Measurements from ENCODE around the gene CHMP3. TPM values are rescaled to one million over a fixed set of nuclear protein-coding genes. Genes with fewer than 3 reads are reported as not detected.
"Not testable (repeated sequence)": the region's sequence is repeated elsewhere in the genome, so short reads cannot be mapped to it uniquely, and the experiment has no call there.

The CHMP3 gene
- total and polyA plus RNA-seq, 12 donors, result 26.1 to 203 (median 96.3) TPM

- no peak overlapping the region for H3K4me3 ChIP-seq
- DNase-seq, result no peak
- no peaks in the 10 kb centered on the region for H3K9me3 ChIP-seq (replicated peaks in 1 of 3)
- no peak for TF ChIP-seq CTCF (IDR thresholded peaks at IDR 0.05)
- no peak for TF ChIP-seq POLR2A (IDR thresholded peaks at IDR 0.05)
- no peaks in the 10 kb centered on the region for H3K4me1 ChIP-seq (replicated peaks in 1 of 2)
- no peaks in the 10 kb centered on the region for H3K27me3 ChIP-seq
- no peak overlapping the region for H3K27ac ChIP-seq
- intact Hi-C loops (cut with DNase I), result no loop called here
- H3K36me3 ChIP-seq (replicated peaks in 1 of 2), result no peaks in the 10 kb centered on the region
- WGBS, 4 donors, result 88 to 99% (median 94%) methylated on average over 7 of the region's 7 CpGs
These were observed 10.4 kb downstream of the CHMP3 start for GRCh38 chr2:86552889-86553288.

- H3K36me3 ChIP-seq (replicated peaks in 1 of 2); H3K4me3 ChIP-seq; H3K27me3 ChIP-seq; DNase-seq; H3K4me1 ChIP-seq (replicated peaks in 1 of 2); H3K27ac ChIP-seq; intact Hi-C loops (cut with DNase I); H3K9me3 ChIP-seq (replicated peaks in 1 of 3): not testable (repeated sequence)
- 97 to 99% (median 98%) methylated on average over 17 to 26 of the region's 26 CpGs for WGBS, 4 donors
These were observed 13.1 kb downstream of the CHMP3 start for GRCh38 chr2:86549963-86550725.

GRCh38 chr2:86549440-86549839 is 13.8 kb downstream of the CHMP3 start:
- H3K9me3 ChIP-seq (replicated peaks in 1 of 3); H3K4me1 ChIP-seq (replicated peaks in 1 of 2); DNase-seq; H3K4me3 ChIP-seq; H3K27ac ChIP-seq; intact Hi-C loops (cut with DNase I); H3K36me3 ChIP-seq (replicated peaks in 1 of 2); H3K27me3 ChIP-seq: not testable (repeated sequence)
- WGBS, 4 donors, result 96 to 99% (median 98%) methylated on average over 23 to 31 of the region's 31 CpGs; no CpG with 5 or more reads in 1 of the 4 donors

GRCh38 chr2:86548913-86549396 is 14.3 kb downstream of the CHMP3 start:
- H3K27ac ChIP-seq; H3K27me3 ChIP-seq; DNase-seq; H3K4me1 ChIP-seq (replicated peaks in 1 of 2); intact Hi-C loops (cut with DNase I); H3K36me3 ChIP-seq (replicated peaks in 1 of 2); H3K4me3 ChIP-seq; H3K9me3 ChIP-seq (replicated peaks in 1 of 3): not testable (repeated sequence)
- 91 to 97% (median 95%) methylated on average over 10 to 37 of the region's 37 CpGs for WGBS, 4 donors

GRCh38 chr2:86548165-86548912 is 14.9 kb downstream of the CHMP3 start:
- 93 to 99% (median 97%) methylated on average over 16 to 20 of the region's 20 CpGs for WGBS, 4 donors
- H3K27me3 ChIP-seq; H3K27ac ChIP-seq; intact Hi-C loops (cut with DNase I); H3K9me3 ChIP-seq (replicated peaks in 1 of 3); H3K36me3 ChIP-seq (replicated peaks in 1 of 2); H3K4me1 ChIP-seq (replicated peaks in 1 of 2); DNase-seq; H3K4me3 ChIP-seq: not testable (repeated sequence)

GRCh38 chr2:86545296-86545924 is 17.8 kb downstream of the CHMP3 start:
- H3K9me3 ChIP-seq (replicated peaks in 1 of 3); intact Hi-C loops (cut with DNase I); H3K4me3 ChIP-seq; H3K27me3 ChIP-seq; DNase-seq; H3K36me3 ChIP-seq (replicated peaks in 1 of 2); H3K27ac ChIP-seq: not testable (repeated sequence)
- WGBS, 4 donors, result 94 to 98% (median 96%) methylated on average over 15 to 48 of the region's 49 CpGs
- peaks cover 9 to 20% of the 10 kb centered on the region in 2 donors for H3K4me1 ChIP-seq (replicated peaks in 1 of 2)

GRCh38 chr2:86544278-86545099 is 18.8 kb downstream of the CHMP3 start:
- H3K9me3 ChIP-seq (replicated peaks in 1 of 3); DNase-seq; H3K27me3 ChIP-seq; H3K36me3 ChIP-seq (replicated peaks in 1 of 2); H3K27ac ChIP-seq; intact Hi-C loops (cut with DNase I); H3K4me3 ChIP-seq: not testable (repeated sequence)
- peaks cover 9 to 20% of the 10 kb centered on the region in 2 donors for H3K4me1 ChIP-seq (replicated peaks in 1 of 2)
- WGBS, 4 donors, result 90 to 99% (median 93%) methylated on average over 17 to 22 of the region's 32 CpGs

Data from adrenal gland (tissue), 12 donors.